DMS79 treated with DMSO at 0.1 percent for 48 hours (cell line): Measurements from ENCODE around the gene WDR74.
"Not testable (repeated sequence)": the region's sequence is repeated elsewhere in the genome, so short reads cannot be mapped to it uniquely, and the experiment has no call there.

Experiments used
- DNase-seq: peaks from one replicate; lab custom pipeline; 2025; lab: John Stamatoyannopoulos, UW

Gene WDR74

DNA sequence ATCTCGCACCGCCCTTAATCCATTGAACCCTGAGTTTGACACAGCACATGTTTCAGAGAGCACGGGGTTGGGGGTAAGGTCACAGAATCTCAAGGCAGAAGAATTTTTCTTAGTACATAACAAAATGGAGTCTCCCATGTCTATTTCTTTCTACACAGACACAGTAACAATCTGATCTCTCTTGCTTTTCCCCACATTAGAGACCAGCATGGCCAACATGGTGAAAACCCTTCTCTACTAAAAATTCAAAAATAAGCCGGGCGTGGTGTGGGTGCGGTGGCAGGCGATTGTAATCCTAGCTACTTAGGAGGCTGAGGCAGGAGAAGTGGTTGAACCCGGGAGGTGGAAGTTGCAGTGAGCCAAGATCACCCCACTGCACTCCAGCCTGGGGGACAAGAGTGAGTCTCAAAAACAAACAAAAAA is 19.9 kb upstream of the WDR74 start:
- DNase-seq = not testable (repeated sequence)

GRCh38 chr11:62858201-62858600 is 18.8 kb upstream of the WDR74 start:
- no peak for DNase-seq

GRCh38 chr11:62857541-62857982 is 18.2 kb upstream of the WDR74 start:
- no peak for DNase-seq

GRCh38 chr11:62856333-62856895 is 17.0 kb upstream of the WDR74 start:
- DNase-seq = peak; percentile 58

GRCh38 chr11:62855571-62856332 is 16.4 kb upstream of the WDR74 start:
- DNase-seq = peak; percentile 95

- no peak for DNase-seq
Measured at GRCh38 chr11:62854825-62855570, 15.6 kb upstream of the WDR74 start.

- DNase-seq = no peak
Measured at GRCh38 chr11:62854013-62854824, 14.8 kb upstream of the WDR74 start.

GRCh38 chr11:62853279-62853965 is 14.0 kb upstream of the WDR74 start:
- no peak for DNase-seq

- DNase-seq = no peak
Measured at GRCh38 chr11:62852523-62853188, 13.3 kb upstream of the WDR74 start.

DNA sequence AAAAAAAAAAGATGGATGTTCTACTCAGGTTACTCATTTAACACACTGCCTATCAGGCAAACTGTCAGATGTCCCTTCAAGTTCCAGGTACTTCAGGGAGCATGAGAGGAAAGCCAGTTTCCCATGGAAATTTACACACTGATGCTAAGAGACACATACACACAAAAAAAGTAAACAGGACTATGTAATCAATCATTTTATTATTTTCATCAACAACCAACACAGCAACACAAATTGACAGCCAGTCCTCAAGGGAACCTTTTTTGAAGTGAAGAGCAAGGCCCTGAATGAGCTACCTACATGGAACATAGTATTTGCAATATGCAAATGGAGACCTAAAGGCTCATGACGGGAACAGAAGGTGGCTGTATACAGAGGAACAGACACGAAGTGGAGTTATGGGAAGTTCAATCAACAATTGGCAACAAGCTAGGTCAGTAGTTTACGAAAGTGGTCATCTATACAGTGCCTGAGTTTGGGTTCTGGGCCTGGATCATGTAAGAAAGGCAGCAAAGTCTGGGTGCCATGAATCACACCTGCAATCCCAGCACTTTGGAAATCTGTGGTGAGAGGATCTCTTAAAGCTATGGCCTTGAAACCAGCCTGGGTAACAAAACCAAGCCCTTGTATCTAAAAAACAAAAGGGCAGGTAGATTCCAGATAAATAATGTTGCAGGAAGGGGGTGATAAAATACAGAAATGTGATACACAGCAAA is 12.6 kb upstream of the WDR74 start:
- no peak for DNase-seq

- no peak for DNase-seq
Measured at GRCh38 chr11:62850911-62851806, 11.8 kb upstream of the WDR74 start.

DNA sequence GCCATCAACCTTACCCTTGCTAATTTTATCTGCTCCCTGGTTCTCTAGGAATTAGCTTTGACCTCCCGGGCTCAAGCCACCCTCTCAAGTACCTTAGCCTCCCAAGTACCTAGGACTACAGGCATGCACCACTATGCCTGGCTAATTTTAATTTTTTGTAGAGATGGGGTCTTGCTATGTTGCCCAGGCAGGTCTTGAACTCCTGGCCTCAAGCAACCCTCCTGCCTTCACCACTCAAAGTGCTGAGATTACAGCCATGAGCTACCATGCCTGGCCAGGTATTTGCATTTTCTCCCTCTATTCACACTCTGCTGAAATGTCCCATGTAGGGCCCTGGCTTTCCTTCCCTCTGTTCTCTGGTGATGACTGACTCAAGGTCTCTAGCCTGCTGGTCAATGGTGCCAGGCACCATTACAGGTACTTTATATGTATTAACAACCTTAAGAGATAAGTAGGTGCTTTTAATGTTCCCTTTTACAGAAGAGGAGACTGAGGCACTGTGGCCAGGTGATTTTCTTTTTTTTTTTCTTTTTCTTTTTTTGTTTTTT is 8.5 kb upstream of the WDR74 start:
- DNase-seq = no peak

- DNase-seq = no peak
Measured at GRCh38 chr11:62846177-62846576, 6.8 kb upstream of the WDR74 start.

DNA sequence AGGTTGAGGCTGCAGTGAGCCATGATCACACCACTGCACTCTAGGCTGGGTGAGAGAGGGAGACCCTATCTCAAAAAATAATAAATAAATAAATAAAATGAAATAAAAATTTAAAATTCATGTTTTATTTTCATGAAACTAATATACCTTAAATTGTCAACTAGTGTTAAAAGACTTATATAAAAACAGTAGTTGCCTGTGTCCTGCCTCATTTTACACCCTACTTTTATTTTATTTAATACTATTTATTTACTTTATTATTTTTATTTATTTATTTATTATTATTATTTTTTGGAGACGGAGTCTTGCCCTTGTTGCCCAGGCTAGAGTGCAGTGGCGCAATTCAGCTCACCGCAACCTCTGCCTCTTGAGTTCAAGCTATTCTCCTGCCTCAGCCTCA is 4.8 kb upstream of the WDR74 start:
- DNase-seq = no peak

DNA sequence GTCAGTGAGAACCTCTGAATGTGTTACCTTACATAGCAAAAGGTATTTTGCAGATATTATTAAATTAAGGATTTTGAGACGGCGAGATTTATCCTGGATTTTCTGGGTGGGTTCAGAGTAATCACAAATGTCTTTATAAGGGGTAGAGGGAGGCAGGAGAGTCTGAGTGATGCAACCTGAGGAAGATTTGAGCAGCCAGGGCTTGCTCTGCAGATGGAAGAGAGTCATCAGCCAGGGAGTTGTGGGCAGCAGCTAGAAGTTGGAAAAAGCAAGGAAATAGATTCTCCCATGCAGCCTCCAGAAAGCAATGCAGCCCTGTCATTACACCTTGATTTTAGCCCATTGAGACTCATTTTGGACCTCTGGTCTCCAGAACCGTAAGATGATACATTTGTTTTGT is 4.1 kb upstream of the WDR74 start:
- no peak for DNase-seq

DNA sequence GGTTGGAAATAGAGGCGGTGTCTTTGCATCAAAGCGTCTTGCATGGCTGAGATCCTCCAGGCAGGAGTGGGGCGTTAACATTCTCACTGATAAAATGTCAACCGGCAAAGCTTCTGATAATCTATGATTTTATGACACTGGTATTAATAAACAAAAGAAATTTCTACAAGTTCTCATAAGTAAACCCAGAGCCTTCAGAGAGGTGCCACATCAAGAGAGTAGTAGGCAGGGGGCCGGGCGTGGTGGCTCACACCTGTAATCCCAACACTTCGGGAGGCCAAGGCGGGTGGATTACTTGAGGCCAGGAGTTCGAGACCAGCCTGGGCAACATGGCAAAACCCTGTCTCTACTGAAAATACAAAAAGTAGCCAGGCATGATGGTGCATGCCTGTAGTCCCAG is 3.5 kb upstream of the WDR74 start:
- DNase-seq = not testable (repeated sequence)

DNA sequence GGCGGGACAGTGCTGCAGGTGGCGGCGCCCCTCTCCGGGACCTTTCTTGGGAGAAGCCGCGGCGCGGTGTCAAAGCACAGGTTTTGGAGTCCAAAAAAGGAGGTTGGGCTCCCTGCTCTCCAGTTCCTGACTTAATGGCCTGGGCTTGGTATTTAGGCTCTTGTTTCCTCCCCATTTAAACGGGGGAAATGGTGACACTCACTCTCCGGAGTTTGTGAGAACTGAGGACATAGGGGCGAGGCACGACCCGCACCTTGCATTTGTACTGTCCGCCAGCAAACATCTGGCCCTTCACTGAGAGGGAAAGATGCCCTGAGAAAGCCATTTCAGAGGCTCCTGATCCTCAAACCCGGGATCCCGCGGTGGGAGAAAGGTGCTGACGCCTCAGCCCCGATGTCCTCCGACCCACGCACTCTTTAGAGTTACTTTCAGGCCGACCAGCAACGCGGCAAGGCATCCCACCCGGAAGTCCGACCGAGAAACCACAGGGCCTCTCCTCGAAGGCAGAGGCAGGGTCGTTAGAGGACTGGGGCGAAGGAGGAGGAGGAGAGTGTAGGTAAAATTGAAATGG is 2.9 kb upstream of the WDR74 start:
- DNase-seq = peak; percentile 54

- DNase-seq = peak; percentile 99
Measured at GRCh38 chr11:62841361-62842170, 2.2 kb upstream of the WDR74 start.
